Osteoblast (primary cell): ENCODE measurements around the gene CACHD1. TPM values are rescaled to one million over a fixed set of nuclear protein-coding genes. Genes with fewer than 3 reads are reported as not detected.

Experiments
- DNase-seq: peaks from one replicate; pipeline ENCODE4 v3.0.0; 2011; ENCODE audit warnings: low spot score, mixed read lengths; ENCODE audit not compliant: insufficient read length; ENCODE audit errors: missing footprints
- H2AFZ ChIP-seq: 2 replicates; pipeline ENCODE4 v1.6.0; 2011; ENCODE audit warnings: mild to moderate bottlenecking, low read length
- H3K27ac ChIP-seq: 2 replicates; pipeline ENCODE4 v1.5.1; 2011; ENCODE audit warnings: mild to moderate bottlenecking, low read depth, low read length, moderate library complexity
- H3K27me3 ChIP-seq: 2 replicates; pipeline ENCODE4 v1.6.0; 2012; ENCODE audit warnings: mild to moderate bottlenecking, control low read depth, inconsistent platforms, low read length, moderate library complexity; ENCODE audit not compliant: insufficient read depth
- H3K36me3 ChIP-seq: 2 replicates; pipeline ENCODE4 v1.5.1; 2011; ENCODE audit warnings: mild to moderate bottlenecking, low read length, control low read depth, moderate library complexity; ENCODE audit not compliant: insufficient read depth
- H3K4me1 ChIP-seq: 2 replicates; pipeline ENCODE4 v1.5.1; 2011; ENCODE audit warnings: mild to moderate bottlenecking, low read length, control low read depth, moderate library complexity; ENCODE audit not compliant: insufficient read depth
- H3K4me2 ChIP-seq: 2 replicates; pipeline ENCODE4 v1.6.0; 2011; ENCODE audit warnings: mild to moderate bottlenecking, low read length; ENCODE audit not compliant: insufficient read depth
- H3K4me3 ChIP-seq: fragments of 200-600 bp; sonication (generic); 3 replicates; pipeline ENCODE4 v1.5.1; 2012; ENCODE audit warnings: mild to moderate bottlenecking, low read length, inconsistent platforms; ENCODE audit not compliant: insufficient read depth
- H3K79me2 ChIP-seq: 2 replicates; pipeline ENCODE4 v1.6.0; 2012; ENCODE audit warnings: mild to moderate bottlenecking, low read length, control low read depth, inconsistent platforms; ENCODE audit not compliant: insufficient read depth
- H3K9me3 ChIP-seq: 2 replicates; pipeline ENCODE4 v1.5.1; 2011; ENCODE audit warnings: low read depth, low read length, control low read depth
- H4K20me1 ChIP-seq: 2 replicates; pipeline ENCODE4 v1.6.0; 2012; ENCODE audit warnings: mild to moderate bottlenecking, low read length, control low read depth; ENCODE audit not compliant: insufficient read depth
- total RNA-seq: library from RNA; depleted of rRNA; stranded (reverse); fragments of >200 nt; gene quantifications from 2 replicates; pipeline ENCODE4 v1.2.3, GENCODE V29; 2012
- TF ChIP-seq, protein P1 (sequence below): IDR thresholded peaks from 2 replicates; pipeline ENCODE4 v1.5.1; 2011; ENCODE audit warnings: mild to moderate bottlenecking, low read depth, low read length, moderate library complexity; ENCODE audit errors: extremely low read depth

Gene CACHD1
- total RNA-seq, 1 donor: 5.1 TPM

GRCh38 chr1:64685217-64685616 is 215.3 kb downstream of the CACHD1 start:
- Histone ChIP-seq H3K27me3 (no peaks in the 10 kb centered on the region), H3K9me3 (no peaks in the 10 kb centered on the region), H3K4me1 (peaks cover 9% of the 10 kb centered on the region), H4K20me1 (no peaks in the 10 kb centered on the region), H3K4me3 (no peak overlapping the region), H3K27ac (no peak overlapping the region), H2AFZ (no peak overlapping the region), H3K79me2 (no peaks in the 10 kb centered on the region), H3K4me2 (no peak overlapping the region), H3K36me3 (no peaks in the 10 kb centered on the region)
- DNase-seq: no peak
- TF ChIP-seq, protein P1, sequence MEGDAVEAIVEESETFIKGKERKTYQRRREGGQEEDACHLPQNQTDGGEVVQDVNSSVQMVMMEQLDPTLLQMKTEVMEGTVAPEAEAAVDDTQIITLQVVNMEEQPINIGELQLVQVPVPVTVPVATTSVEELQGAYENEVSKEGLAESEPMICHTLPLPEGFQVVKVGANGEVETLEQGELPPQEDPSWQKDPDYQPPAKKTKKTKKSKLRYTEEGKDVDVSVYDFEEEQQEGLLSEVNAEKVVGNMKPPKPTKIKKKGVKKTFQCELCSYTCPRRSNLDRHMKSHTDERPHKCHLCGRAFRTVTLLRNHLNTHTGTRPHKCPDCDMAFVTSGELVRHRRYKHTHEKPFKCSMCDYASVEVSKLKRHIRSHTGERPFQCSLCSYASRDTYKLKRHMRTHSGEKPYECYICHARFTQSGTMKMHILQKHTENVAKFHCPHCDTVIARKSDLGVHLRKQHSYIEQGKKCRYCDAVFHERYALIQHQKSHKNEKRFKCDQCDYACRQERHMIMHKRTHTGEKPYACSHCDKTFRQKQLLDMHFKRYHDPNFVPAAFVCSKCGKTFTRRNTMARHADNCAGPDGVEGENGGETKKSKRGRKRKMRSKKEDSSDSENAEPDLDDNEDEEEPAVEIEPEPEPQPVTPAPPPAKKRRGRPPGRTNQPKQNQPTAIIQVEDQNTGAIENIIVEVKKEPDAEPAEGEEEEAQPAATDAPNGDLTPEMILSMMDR: no peak

- Histone ChIP-seq H2AFZ (no peak overlapping the region), H3K9me3 (no peaks in the 10 kb centered on the region), H3K27me3 (no peaks in the 10 kb centered on the region), H4K20me1 (no peaks in the 10 kb centered on the region), H3K79me2 (no peaks in the 10 kb centered on the region), H3K27ac (no peak overlapping the region), H3K36me3 (no peaks in the 10 kb centered on the region), H3K4me2 (no peak overlapping the region), H3K4me3 (no peak overlapping the region), H3K4me1 (peaks cover 9% of the 10 kb centered on the region)
- DNase-seq: no peak
- TF ChIP-seq, protein P1: no peak
These were observed 215.9 kb downstream of the CACHD1 start for GRCh38 chr1:64685765-64686341.

- Histone ChIP-seq H3K4me2 (peak overlapping the region; percentile 52), H4K20me1 (no peaks in the 10 kb centered on the region), H3K27ac (no peak overlapping the region), H3K4me3 (no peak overlapping the region), H3K9me3 (no peaks in the 10 kb centered on the region), H2AFZ (peak overlapping the region; percentile 18), H3K79me2 (no peaks in the 10 kb centered on the region), H3K4me1 (peaks cover 9% of the 10 kb centered on the region), H3K36me3 (no peaks in the 10 kb centered on the region), H3K27me3 (no peaks in the 10 kb centered on the region)
- TF ChIP-seq, protein P1: peak; percentile 91
- DNase-seq: no peak
These were observed 217.1 kb downstream of the CACHD1 start for GRCh38 chr1:64686828-64687724.

- no peaks in the 10 kb centered on the region for H3K79me2 ChIP-seq
- no peak overlapping the region for H2AFZ ChIP-seq
- H3K4me3 ChIP-seq: no peak overlapping the region
- no peaks in the 10 kb centered on the region for H4K20me1 ChIP-seq
- no peak overlapping the region for H3K4me2 ChIP-seq
- H3K27me3 ChIP-seq: no peaks in the 10 kb centered on the region
- TF ChIP-seq, protein P1: no peak
- H3K4me1 ChIP-seq: peaks cover 9% of the 10 kb centered on the region
- H3K27ac ChIP-seq: no peak overlapping the region
- H3K9me3 ChIP-seq: no peaks in the 10 kb centered on the region
- DNase-seq: peak; percentile 13
- no peaks in the 10 kb centered on the region for H3K36me3 ChIP-seq
These were observed 217.9 kb downstream of the CACHD1 start for GRCh38 chr1:64687725-64688327.
